ENCODE data around the gene WDR33.

DNA sequence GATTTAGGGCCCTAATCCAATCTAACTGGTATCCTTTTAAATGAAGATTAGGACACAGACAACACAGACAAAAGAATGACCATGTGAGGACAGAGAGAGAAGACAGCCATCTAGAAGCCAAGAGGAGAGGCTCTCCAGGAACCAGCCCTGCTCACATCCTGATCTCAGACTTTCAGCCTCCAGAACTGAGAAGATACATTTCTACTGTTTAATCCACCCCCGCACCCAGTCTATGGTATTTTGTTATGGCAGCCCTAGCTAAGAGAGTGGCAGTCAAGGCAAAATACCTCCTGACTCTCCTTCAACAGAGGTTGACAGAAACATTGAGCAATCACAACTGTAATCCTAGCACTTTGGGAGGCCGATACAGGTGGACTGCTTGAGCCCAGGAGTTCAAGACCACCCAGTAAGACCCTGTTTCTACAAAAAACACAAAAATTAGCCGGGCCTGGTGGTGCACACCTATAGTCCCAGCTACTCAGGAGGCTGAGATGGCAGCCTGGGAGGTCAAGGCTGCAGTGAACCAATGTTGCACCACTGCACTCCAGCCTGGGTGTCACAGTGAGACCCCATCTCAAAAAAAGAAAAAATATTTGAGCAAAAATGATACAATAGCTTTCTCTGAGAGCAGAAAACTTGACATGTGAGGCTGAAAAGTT lies 34.7 kb downstream of the WDR33 start:
- TF ChIP-seq, protein P1, sequence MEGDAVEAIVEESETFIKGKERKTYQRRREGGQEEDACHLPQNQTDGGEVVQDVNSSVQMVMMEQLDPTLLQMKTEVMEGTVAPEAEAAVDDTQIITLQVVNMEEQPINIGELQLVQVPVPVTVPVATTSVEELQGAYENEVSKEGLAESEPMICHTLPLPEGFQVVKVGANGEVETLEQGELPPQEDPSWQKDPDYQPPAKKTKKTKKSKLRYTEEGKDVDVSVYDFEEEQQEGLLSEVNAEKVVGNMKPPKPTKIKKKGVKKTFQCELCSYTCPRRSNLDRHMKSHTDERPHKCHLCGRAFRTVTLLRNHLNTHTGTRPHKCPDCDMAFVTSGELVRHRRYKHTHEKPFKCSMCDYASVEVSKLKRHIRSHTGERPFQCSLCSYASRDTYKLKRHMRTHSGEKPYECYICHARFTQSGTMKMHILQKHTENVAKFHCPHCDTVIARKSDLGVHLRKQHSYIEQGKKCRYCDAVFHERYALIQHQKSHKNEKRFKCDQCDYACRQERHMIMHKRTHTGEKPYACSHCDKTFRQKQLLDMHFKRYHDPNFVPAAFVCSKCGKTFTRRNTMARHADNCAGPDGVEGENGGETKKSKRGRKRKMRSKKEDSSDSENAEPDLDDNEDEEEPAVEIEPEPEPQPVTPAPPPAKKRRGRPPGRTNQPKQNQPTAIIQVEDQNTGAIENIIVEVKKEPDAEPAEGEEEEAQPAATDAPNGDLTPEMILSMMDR (IDR thresholded peaks at IDR 0.05), result no peak
- TF ChIP-seq POLR2A (IDR thresholded peaks at IDR 0.05) (no peak), POLR2AphosphoS5 (IDR thresholded peaks at IDR 0.05) (no peak)

Data from breast epithelium (tissue), 3 donors.